GM19035 (cell line): ENCODE measurements around the gene PDE3A.
"Not testable (repeated sequence)": the region's sequence is repeated elsewhere in the genome, so short reads cannot be mapped to it uniquely, and the experiment has no call there.

ENCODE experiments used
- ATAC-seq: cut with Tn5 transposase; IDR thresholded peaks from one replicate; pipeline ENCODE4 v1.9.1; 2021; ENCODE audit not compliant: unreplicated experiment

PDE3A gene

GRCh38 chr12:20596061-20596460 is 227.7 kb downstream of the PDE3A start:
- ATAC-seq, result no peak

- ATAC-seq, result no peak
Measured at GRCh38 chr12:20599757-20600156, 231.4 kb downstream of the PDE3A start.

GRCh38 chr12:20601668-20602280 is 233.4 kb downstream of the PDE3A start:
- no peak for ATAC-seq

- ATAC-seq, result no peak
Measured at GRCh38 chr12:20602641-20603391, 234.5 kb downstream of the PDE3A start.

GRCh38 chr12:20604408-20605067 is 236.2 kb downstream of the PDE3A start:
- ATAC-seq, result no peak

- ATAC-seq, result not testable (repeated sequence)
Measured at GRCh38 chr12:20615020-20615419, 246.7 kb downstream of the PDE3A start.

- no peak for ATAC-seq
Measured at GRCh38 chr12:20616093-20616492, 247.8 kb downstream of the PDE3A start.

GRCh38 chr12:20620261-20620660 is 251.9 kb downstream of the PDE3A start:
- no peak for ATAC-seq

GRCh38 chr12:20624718-20625117 is 256.4 kb downstream of the PDE3A start:
- no peak for ATAC-seq

- no peak for ATAC-seq
Measured at GRCh38 chr12:20625531-20625930, 257.2 kb downstream of the PDE3A start.

- no peak for ATAC-seq
Measured at GRCh38 chr12:20627001-20627588, 258.8 kb downstream of the PDE3A start.

- no peak for ATAC-seq
Measured at GRCh38 chr12:20628226-20628787, 260.0 kb downstream of the PDE3A start.

- no peak for ATAC-seq
Measured at GRCh38 chr12:20628999-20629398, 260.7 kb downstream of the PDE3A start.

GRCh38 chr12:20629414-20630156 is 261.2 kb downstream of the PDE3A start:
- ATAC-seq, result no peak

- no peak for ATAC-seq
Measured at GRCh38 chr12:20631711-20632110, 263.4 kb downstream of the PDE3A start.

- ATAC-seq, result no peak
Measured at GRCh38 chr12:20641106-20641505, 272.8 kb downstream of the PDE3A start.

GRCh38 chr12:20643822-20644221 is 275.5 kb downstream of the PDE3A start:
- ATAC-seq, result no peak

- ATAC-seq, result peak; percentile 61
Measured at GRCh38 chr12:20646239-20646827, 278.0 kb downstream of the PDE3A start.

GRCh38 chr12:20653871-20654270 is 285.5 kb downstream of the PDE3A start:
- no peak for ATAC-seq

- no peak for ATAC-seq
Measured at GRCh38 chr12:20656600-20656999, 288.3 kb downstream of the PDE3A start.
